Endothelial cell of umbilical vein (primary cell): ENCODE data around the gene TPO. TPM values are rescaled to one million over a fixed set of nuclear protein-coding genes. Genes with fewer than 3 reads are reported as not detected.

ENCODE experiments used
- Bru-seq: library from RNA; stranded (reverse); fragments of 400-500 nt; gene quantifications from one replicate; lab custom pipeline; 2021; lab: Mats Ljungman, UMichigan
- BruChase-seq, 2 experiments: library from RNA; stranded (reverse); fragments of 400-500 nt; gene quantifications; one replicate each; lab custom pipeline; 2021; lab: Mats Ljungman, UMichigan
- BruUV-seq: library from RNA; stranded (reverse); fragments of 400-500 nt; replicated peaks from 2 replicates; lab custom pipeline; 2021; lab: Mats Ljungman, UMichigan
- CTCF ChIA-PET: fragments of 300-600, 350-600 bp; sonication (Branson Sonifier 250); formaldehyde crosslinking; loops from one replicate; lab custom pipeline; 2021; ENCODE audit warnings: antibody characterized with exemption, inconsistent platforms; lab: Charles Lee
- POLR2A ChIA-PET: fragments of 300-600, 350-600 bp; sonication (Branson Sonifier 250); formaldehyde crosslinking; loops from one replicate; lab custom pipeline; 2021; ENCODE audit warnings: antibody characterized with exemption, inconsistent platforms; lab: Charles Lee
- DNase-seq: peaks from one replicate; pipeline ENCODE4 v3.0.0-alpha.2; 2011; ENCODE audit warnings: low read depth, low spot score
- FAIRE-seq: peaks from 2 replicates; lab custom pipeline; 2011; peaks lifted over from hg19 to GRCh38; lab: Jason Lieb, UNC
- H2AFZ ChIP-seq: 2 replicates; pipeline ENCODE4 v1.6.0; 2012; ENCODE audit warnings: low read depth, low read length, control low read depth, inconsistent platforms
- H3K27ac ChIP-seq: 2 replicates; pipeline ENCODE4 v1.5.1; 2011; ENCODE audit warnings: low read depth, mild to moderate bottlenecking, control low read depth, low read length, moderate library complexity; ENCODE audit not compliant: insufficient read depth
- H3K27me3 ChIP-seq, 2 experiments: 2 replicates each; pipeline versions ENCODE4 v1.6.0 to v1.6.1; 2011; ENCODE audit warnings: low read length in 2 of 2, mixed read lengths in 1 of 2; ENCODE audit not compliant: control insufficient read depth in 2 of 2, insufficient read depth in 2 of 2
- H3K36me3 ChIP-seq, 2 experiments: 2 replicates in 1 of 2; 3 replicates in 1 of 2; pipeline ENCODE4 v1.5.1; 2011; ENCODE audit warnings: low read length in 2 of 2, mild to moderate bottlenecking in 1 of 2, moderate library complexity in 1 of 2; ENCODE audit not compliant: control insufficient read depth in 2 of 2, insufficient read depth in 2 of 2; ENCODE audit errors: extremely low read depth in 1 of 2
- H3K4me1 ChIP-seq: 3 replicates; pipeline ENCODE4 v1.5.1; 2011; ENCODE audit warnings: mild to moderate bottlenecking, low read length; ENCODE audit not compliant: control insufficient read depth, insufficient read depth; ENCODE audit errors: extremely low read depth
- H3K4me2 ChIP-seq: 2 replicates; pipeline ENCODE4 v1.6.1; 2011; ENCODE audit warnings: low read length, control low read depth, mixed read lengths; ENCODE audit not compliant: insufficient read depth
- H3K4me3 ChIP-seq, 3 experiments: fragments of 200-600 bp in 1 of 3; sonication (generic), shearing (Covaris generic) in 1 of 3; replicated peaks in 1 of 3; 2 replicates each; pipeline ENCODE4 v1.5.1; 2011 to 2016; ENCODE audit warnings: control low read depth in 3 of 3, low read length in 3 of 3, mild to moderate bottlenecking in 2 of 3, inconsistent platforms in 1 of 3, low read depth in 1 of 3, moderate library complexity in 1 of 3; ENCODE audit not compliant: insufficient read depth in 1 of 3
- H3K79me2 ChIP-seq: 2 replicates; pipeline ENCODE4 v1.6.0; 2012; ENCODE audit warnings: low read length, inconsistent platforms; ENCODE audit not compliant: control insufficient read depth, insufficient read depth
- H3K9ac ChIP-seq: replicated peaks from 2 replicates; pipeline ENCODE3; 2011; ENCODE audit warnings: low read length, control low read depth; ENCODE audit not compliant: insufficient read depth; ENCODE audit errors: extremely low read depth
- H3K9me1 ChIP-seq: replicated peaks from 3 replicates; pipeline ENCODE4 v1.6.0; 2011; ENCODE audit warnings: mild to moderate bottlenecking, low read length; ENCODE audit not compliant: control insufficient read depth, insufficient read depth; ENCODE audit errors: extremely low read depth
- H3K9me3 ChIP-seq: replicated peaks from 2 replicates; pipeline ENCODE4 v1.5.1; 2012; ENCODE audit warnings: low read length, inconsistent platforms; ENCODE audit not compliant: control insufficient read depth, insufficient read depth
- H4K20me1 ChIP-seq: replicated peaks from 2 replicates; pipeline ENCODE3; 2011; ENCODE audit warnings: mild to moderate bottlenecking, low read length; ENCODE audit not compliant: control insufficient read depth, insufficient read depth; ENCODE audit errors: extremely low read depth
- EZH2 ChIP-seq: IDR thresholded peaks from 2 replicates; pipeline ENCODE4 v1.6.1; 2012; ENCODE audit warnings: borderline replicate concordance, low read depth, mild to moderate bottlenecking, moderate library complexity, low read length, inconsistent platforms; ENCODE audit not compliant: severe bottlenecking
- FOS ChIP-seq: IDR thresholded peaks from 2 replicates; pipeline ENCODE4 v1.6.1; 2011; ENCODE audit warnings: mild to moderate bottlenecking, low read length, moderate library complexity, borderline replicate concordance; ENCODE audit not compliant: insufficient read depth
- GATA2 ChIP-seq: IDR thresholded peaks from 2 replicates; pipeline ENCODE4 v1.7.0; 2011; ENCODE audit warnings: low read depth, mild to moderate bottlenecking, moderate library complexity, mixed read lengths, low read length; ENCODE audit not compliant: insufficient read length, insufficient read depth
- JUN ChIP-seq: IDR thresholded peaks from 2 replicates; pipeline ENCODE4 v1.6.1; 2011; ENCODE audit warnings: borderline replicate concordance, low read depth; ENCODE audit not compliant: insufficient read length, insufficient read depth
- MYC ChIP-seq: IDR thresholded peaks from one replicate; pipeline ENCODE4 v1.6.1; 2011; ENCODE audit warnings: mild to moderate bottlenecking, low read depth, low read length
- POLR2A ChIP-seq: IDR thresholded peaks from 2 replicates; pipeline ENCODE4 v1.6.1; 2012; ENCODE audit warnings: low read depth, mild to moderate bottlenecking, control low read depth, low read length
- POLR2AphosphoS5 ChIP-seq: IDR thresholded peaks from 2 replicates; pipeline ENCODE4 v1.6.1; 2012; ENCODE audit warnings: low read depth, mild to moderate bottlenecking, control low read depth, low read length, moderate library complexity; ENCODE audit not compliant: insufficient read depth
- dilution Hi-C: fragments of 300-500 bp; cut with MboI; formaldehyde crosslinking; loops from one replicate; pipeline ENCODE4 v1.15.0; 2019; ENCODE audit warnings: low sequenced_read_pairs; ENCODE audit not compliant: extremely low pct_ligation_motif_present
- intact Hi-C: fragments of 100-400 bp; cut with micrococcal nuclease; formaldehyde crosslinking; loops from one replicate; pipeline ENCODE4 v1.10.0; 2022
- long read RNA-seq: library from polyadenylated mRNA; stranded (forward); transcript quantifications from one replicate; pipeline ENCODE4 v2.0.0, GENCODE V29; 2021
- polyA minus RNA-seq, 3 experiments: library from RNA; depleted of rRNA, polyadenylated mRNA; stranded (reverse); fragments of >200 nt; gene quantifications; 1 replicate in 1 of 3; 2 replicates in 2 of 3; pipeline ENCODE4 v1.2.3, GENCODE V29; 2011
- polyA plus RNA-seq, 4 experiments: library from polyadenylated mRNA; depleted of rRNA in 3 of 4; stranded (reverse) in 3 of 4; unstranded in 1 of 4; fragments of >200 nt; gene quantifications; 2 replicates each; pipeline versions ENCODE4 v1.2.1 to v1.2.3, GENCODE V29; 2011 to 2012; ENCODE audit warnings: missing spikeins in 1 of 4
- total RNA-seq: library from RNA; stranded (reverse); gene quantifications from 2 replicates; pipeline ENCODE4 v1.2.3, GENCODE V29; 2021
- TF ChIP-seq, protein P1 (sequence below), 2 donors: IDR thresholded peaks; 1 replicate in 1 of 2; 2 replicates in 1 of 2; pipeline ENCODE4 v1.5.1; 2011; ENCODE audit warnings: low read length in 2 of 2, mild to moderate bottlenecking in 2 of 2, moderate library complexity in 2 of 2, control low read depth in 1 of 2, inconsistent platforms in 1 of 2, low read depth in 1 of 2; ENCODE audit not compliant: insufficient read depth in 1 of 2; ENCODE audit errors: extremely low read depth in 1 of 2
- TF ChIP-seq, protein P2 (sequence below): IDR thresholded peaks from 2 replicates; pipeline ENCODE4 v1.6.1; 2011; ENCODE audit not compliant: insufficient read depth, insufficient read length

TPO gene
- total RNA-seq (not detected in 2 replicates), polyA plus RNA-seq (not detected in 2 replicates), polyA minus RNA-seq (not detected in 2 replicates), Bru-seq, nascent RNA (not detected), BruChase-seq, experiment 1, labeled RNA remaining after a 6-hour chase (not detected), BruChase-seq, experiment 2, labeled RNA remaining after a 2-hour chase (not detected)
- not detected in 2 replicates for polyA plus RNA-seq (2011; cell fraction: cytosol; rRNA removed)
- polyA plus RNA-seq (2011; cell fraction: nucleus; rRNA removed), result not detected in 2 replicates
- polyA plus RNA-seq (2012), result not detected in 2 replicates
- polyA minus RNA-seq (2011; cell fraction: cytosol; rRNA and poly(A)+ RNA removed), result not detected
- not detected in 2 replicates for polyA minus RNA-seq (2011; cell fraction: nucleus; rRNA and poly(A)+ RNA removed)
- long read RNA-seq, result 0 reads

DNA sequence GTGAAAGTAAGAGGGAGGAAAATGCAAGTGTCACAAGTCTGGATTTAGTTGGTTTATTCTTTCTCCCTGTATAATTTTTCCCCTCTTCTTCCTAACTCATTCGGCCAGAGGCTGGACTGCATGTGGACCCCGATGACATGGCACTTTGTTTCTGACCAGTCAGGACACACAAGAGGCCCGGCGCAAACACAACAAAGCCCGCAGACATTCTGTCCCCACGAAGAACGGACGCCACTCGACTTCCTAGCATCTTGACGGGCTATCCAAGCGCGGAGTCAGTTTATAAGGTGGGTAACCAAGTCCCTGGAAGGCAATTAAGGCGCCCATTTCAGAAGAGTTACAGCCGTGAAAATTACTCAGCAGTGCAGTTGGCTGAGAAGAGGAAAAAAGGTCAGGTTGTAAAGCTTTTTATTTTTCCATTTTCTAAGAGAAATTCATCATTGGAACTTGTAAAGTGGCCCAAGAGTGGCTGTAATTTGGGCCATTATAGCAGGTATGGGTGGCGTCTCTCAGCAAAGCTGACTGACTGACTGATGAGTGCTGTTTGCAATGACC lies at the start of gene TPO:
Gene TPO (plus strand): TSS at position 308 of the 555 bp plus-strand sequence. CDS start 946 bp downstream, outside the sequence.
- no peaks in the 10 kb centered on the region for H3K4me1 ChIP-seq

More for the DNA sequence above, at the start of gene TPO:
- H3K4me3 ChIP-seq, result no peak within 1 kb of the TSS
- H3K27ac ChIP-seq, result no peak within 1 kb of the TSS
- no peaks in the 10 kb centered on the region for H3K79me2 ChIP-seq
- H3K4me2 ChIP-seq, result no peak within 1 kb of the TSS
- BruUV-seq, result no TSS peak
- H3K9ac ChIP-seq, result no peak within 1 kb of the TSS
- H4K20me1 ChIP-seq, result no peaks in the 10 kb centered on the region
- peaks cover 2% of the 10 kb centered on the region for H3K9me3 ChIP-seq
- H3K9me1 ChIP-seq, result no peaks in the 10 kb centered on the region
- no peaks in the 10 kb centered on the region for H3K27me3 ChIP-seq
- FAIRE-seq, result no peak
- DNase-seq, result no peak
- ChIA-PET CTCF (no interaction called here), POLR2A (no interaction called here)
- intact Hi-C loops, result no loop called here
- dilution Hi-C loops, result no loop called here
- TF ChIP-seq JUN, result no peak
- no peak for TF ChIP-seq FOS
- no peak for TF ChIP-seq POLR2AphosphoS5
- TF ChIP-seq, protein P1, sequence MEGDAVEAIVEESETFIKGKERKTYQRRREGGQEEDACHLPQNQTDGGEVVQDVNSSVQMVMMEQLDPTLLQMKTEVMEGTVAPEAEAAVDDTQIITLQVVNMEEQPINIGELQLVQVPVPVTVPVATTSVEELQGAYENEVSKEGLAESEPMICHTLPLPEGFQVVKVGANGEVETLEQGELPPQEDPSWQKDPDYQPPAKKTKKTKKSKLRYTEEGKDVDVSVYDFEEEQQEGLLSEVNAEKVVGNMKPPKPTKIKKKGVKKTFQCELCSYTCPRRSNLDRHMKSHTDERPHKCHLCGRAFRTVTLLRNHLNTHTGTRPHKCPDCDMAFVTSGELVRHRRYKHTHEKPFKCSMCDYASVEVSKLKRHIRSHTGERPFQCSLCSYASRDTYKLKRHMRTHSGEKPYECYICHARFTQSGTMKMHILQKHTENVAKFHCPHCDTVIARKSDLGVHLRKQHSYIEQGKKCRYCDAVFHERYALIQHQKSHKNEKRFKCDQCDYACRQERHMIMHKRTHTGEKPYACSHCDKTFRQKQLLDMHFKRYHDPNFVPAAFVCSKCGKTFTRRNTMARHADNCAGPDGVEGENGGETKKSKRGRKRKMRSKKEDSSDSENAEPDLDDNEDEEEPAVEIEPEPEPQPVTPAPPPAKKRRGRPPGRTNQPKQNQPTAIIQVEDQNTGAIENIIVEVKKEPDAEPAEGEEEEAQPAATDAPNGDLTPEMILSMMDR (IDR thresholded peaks at IDR 0.05; ENCODE audit: extremely low read depth in 1 of 2, insufficient read depth in 1 of 2, low read depth in 1 of 2, low read length in 2 of 2), result no peak
- TF ChIP-seq GATA2, result no peak
- TF ChIP-seq, protein P2, sequence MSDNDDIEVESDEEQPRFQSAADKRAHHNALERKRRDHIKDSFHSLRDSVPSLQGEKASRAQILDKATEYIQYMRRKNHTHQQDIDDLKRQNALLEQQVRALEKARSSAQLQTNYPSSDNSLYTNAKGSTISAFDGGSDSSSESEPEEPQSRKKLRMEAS, result no peak
- TF ChIP-seq POLR2A, result no peak
- TF ChIP-seq MYC, result no peak
- no peak for TF ChIP-seq EZH2
- H2AFZ ChIP-seq, result no peak within 1 kb of the TSS
- H3K36me3 ChIP-seq, result no peaks in the 10 kb centered on the region
